ENCODE results near the gene FLRT2.

Gene FLRT2

DNA sequence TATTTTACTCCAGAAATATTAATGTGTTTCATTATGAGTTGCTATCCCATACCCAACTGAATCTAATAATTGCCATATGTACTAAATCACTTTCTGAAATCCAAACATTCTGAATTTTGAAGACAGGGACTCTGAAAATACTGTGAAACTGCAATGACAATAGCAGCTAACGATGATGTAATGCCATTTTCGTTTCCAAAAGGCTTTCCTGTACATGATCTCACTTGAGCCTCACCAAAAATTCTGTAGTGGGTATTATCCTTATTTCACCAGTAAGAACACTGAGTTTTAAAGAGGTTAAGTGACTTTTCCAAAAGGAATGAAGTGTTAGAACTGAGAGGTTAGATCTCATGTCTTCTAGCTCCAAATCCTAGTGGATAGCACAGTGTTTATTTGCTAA is 133.3 kb downstream of the FLRT2 start:
- no peak for DNase-seq (ENCODE audit: low read depth)

- no peak for DNase-seq (ENCODE audit: low read depth)
Observed at GRCh38 chr14:85663667-85664066, 133.7 kb downstream of the FLRT2 start.

DNA sequence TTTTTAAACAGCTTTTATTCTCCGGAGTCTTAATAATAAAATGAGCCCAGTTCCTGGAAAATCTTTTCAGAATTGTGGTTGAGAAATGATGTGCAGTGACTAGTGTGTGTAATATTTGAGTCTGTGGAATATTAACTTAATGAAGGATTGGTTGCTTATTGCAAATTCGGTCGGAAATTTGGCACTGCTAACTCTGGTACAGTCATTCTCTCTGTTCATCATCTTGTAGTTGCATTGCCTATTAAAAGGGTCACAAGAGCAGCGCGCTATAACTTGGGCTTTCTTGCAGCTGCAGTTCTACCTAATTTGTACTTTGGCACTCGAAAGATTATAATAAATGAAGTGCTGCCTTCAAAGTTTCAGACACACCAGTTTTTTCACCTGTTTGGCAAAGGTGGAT is 146.0 kb downstream of the FLRT2 start:
- DNase-seq (ENCODE audit: low read depth), result no peak

DNA sequence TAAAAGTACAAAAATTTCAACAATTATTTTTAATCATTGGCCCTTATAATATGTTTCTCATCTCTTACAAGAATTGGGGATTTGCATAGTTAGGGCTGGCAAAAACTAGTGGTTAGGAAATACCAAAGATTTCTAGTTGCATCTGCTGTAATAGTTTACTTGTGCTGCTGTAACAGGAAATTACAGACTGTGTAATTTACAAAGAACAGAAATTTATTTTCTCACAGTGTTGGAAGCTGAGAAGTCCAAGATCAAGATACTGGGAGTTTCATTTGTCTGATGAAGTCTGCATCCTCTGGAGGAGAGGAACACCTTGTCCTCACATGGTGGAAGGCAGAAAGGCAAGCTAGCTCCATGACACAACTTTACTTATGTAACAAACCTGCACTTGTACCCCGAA is 157.0 kb downstream of the FLRT2 start:
- no peak for DNase-seq (ENCODE audit: low read depth)

DNA sequence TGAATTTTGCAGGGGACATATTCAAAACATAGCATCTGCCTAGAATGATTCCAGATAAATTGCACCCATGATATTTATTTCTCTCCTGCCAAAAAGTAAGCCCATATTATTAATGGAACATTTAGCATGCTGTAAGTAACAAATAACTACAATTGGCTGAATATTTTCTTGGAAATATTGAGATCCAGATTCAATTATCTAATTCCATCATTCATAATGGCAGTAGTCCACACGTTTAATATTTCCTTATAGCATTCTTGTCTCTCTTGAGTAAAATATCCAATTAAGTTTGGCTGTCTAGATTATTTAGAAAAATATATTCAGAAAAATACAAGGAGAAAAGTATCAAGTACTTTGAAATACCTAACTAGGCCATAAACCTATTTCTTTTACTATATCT is 157.5 kb downstream of the FLRT2 start:
- no peak for DNase-seq (ENCODE audit: low read depth)

- no peak for DNase-seq (ENCODE audit: low read depth)
Observed at GRCh38 chr14:85688006-85688405, 158.1 kb downstream of the FLRT2 start.

GRCh38 chr14:85695300-85695699 is 165.4 kb downstream of the FLRT2 start:
- DNase-seq (ENCODE audit: low read depth), result no peak

DNA sequence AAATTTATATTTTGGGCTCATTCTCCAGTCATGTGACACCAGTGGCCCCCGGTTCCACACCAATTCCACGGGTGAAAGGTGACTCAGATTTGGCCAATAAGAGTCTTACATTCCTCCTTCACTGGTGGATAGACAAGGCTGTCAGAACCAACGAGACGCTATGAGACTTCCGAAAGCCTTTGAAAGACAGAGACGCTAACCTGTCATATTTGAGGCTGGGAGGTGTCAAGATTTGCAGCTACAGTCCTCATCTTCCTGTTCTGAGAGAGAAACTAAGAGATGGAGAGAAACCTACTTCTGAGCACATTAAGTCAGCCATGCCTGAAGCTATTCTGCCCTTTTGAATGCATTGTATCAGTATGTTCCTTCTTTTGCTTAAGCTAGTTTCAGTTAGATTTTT is 171.2 kb downstream of the FLRT2 start:
- no peak for DNase-seq (ENCODE audit: low read depth)

DNA sequence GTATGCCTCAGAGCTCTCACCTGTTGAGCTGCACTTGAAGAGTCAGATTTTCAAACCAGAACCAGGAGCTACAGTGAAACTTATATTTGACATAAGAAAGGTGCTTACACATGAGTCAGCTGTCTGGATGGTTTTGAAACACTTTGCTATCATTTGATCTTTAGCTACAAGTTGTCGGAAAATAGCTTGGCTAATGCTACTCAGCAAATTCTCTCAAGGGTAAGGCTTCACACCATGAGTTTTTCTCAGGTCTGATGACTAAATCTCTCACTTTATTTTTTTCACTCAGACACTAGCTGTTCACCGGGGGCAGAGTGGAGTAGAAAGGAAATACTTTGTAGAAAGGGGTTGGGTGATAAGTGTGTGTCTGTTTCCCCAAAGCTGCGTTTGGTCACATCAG is 171.8 kb downstream of the FLRT2 start:
- DNase-seq (ENCODE audit: low read depth), result no peak

DNA sequence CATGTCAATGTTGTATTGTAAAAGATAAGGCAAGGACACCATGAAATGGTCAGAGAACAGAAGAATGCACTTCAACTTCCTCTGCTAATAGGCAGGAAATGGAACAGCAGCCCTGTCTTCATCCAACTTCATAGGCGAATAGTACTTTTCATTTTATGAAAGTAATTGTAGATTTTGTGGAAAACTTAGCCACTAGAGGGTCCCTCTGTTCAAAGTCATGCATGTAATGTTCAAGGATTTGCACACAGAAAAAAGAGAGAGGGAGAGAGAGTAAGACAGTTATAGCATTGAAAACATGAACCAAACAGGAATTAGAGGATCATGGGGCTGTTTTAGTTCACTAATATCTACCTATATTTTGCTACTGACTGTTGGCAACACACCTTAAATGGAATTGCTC is 172.2 kb downstream of the FLRT2 start:
- no peak for DNase-seq (ENCODE audit: low read depth)

- no peak for DNase-seq (ENCODE audit: low read depth)
Observed at GRCh38 chr14:85702997-85703396, 173.1 kb downstream of the FLRT2 start.
